ENCODE measurements around the gene ANOS1.
"Not testable (repeated sequence)": the region's sequence is repeated elsewhere in the genome, so short reads cannot be mapped to it uniquely, and the experiment has no call there.

The ANOS1 gene

GRCh38 chrX:8731559-8732395, at the start of gene ANOS1:
Gene ANOS1, minus strand, starts transcription at chrX:8732137. Its CDS starts 101 bp downstream, at chrX:8732036.
- DNase-seq = peak in 53 of 56 donors; percentile 1 to 75 (median 34)

GRCh38 chrX:8773117-8773516, 41.2 kb upstream of the ANOS1 start:
- DNase-seq = no peak

DNA sequence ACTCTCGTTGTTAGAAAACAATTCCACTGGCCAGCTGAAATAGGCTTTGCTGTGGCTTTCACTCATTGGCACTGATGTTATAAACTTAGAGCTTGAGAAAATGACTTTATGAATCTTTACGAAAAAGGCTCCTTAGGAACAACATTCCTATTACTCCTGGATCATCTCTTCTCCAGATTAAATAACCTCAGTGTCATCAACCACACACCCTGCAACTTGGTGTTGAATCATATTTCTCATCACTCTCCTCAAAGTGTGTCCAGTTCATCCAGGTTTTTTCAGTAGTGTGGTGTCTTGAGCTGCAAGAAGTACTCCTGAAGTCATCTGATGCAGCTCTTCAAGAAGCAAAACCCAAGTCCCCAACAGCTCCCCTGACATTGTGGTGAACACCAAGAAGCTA, 28.1 kb upstream of the ANOS1 start:
- DNase-seq = no peak

DNA sequence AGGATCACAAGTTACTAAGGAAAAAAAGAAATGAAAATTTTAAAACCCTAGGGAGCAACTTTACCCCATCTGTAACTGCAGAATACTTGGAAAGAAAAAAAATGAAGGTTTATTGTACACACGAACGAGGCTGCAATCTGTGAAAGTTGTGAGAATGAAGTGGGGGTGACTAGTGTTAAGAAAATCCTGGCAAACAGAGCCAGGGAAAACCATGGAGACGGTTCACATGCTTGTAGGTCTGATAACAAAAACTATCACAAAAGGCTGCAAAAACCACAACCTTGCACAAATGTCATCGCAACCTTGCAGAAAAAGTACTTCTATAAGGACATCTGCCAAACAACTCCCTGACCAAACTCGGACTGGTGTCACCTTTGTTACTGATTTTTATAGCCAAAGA, 26.8 kb upstream of the ANOS1 start:
- DNase-seq = not testable (repeated sequence)

DNA sequence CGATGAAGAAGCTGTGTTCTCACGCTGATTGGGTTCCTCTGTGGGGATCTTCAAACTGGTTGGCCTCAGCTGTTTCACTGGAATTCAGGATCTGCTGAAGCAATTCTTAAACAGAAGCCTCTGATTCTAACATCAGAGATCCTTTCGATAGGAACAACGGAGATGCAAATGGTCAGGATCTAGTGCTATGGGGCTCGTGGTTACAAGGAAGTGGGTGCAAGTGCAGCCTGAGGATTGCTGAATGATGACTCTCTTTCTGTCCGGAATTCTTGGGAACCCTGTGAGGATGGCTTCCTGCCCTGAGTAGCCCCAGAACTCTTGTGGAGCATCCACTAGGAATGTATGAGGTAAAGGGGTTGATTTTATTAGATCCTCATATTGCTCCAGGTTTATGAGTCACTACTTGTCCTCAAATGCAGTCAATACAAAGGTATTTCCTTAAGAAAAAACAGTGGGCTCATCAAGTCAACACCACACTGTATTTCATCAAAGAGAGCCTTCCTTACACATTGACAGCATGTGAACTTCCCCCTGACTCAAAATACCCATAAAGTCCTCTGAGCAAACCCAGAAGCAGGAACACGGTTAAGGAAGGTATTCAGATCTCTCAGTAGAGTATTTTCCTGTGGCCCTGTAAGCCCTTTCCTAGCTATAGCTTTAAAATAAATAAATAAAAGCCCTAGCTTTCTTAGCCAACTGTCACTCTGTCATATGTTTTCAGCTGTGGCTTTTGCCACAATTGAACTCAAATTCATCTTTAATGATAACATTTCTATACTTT, 25.9 kb upstream of the ANOS1 start:
- not testable (repeated sequence) for DNase-seq

GRCh38 chrX:8755813-8756212, 23.9 kb upstream of the ANOS1 start:
- DNase-seq = no peak

DNA sequence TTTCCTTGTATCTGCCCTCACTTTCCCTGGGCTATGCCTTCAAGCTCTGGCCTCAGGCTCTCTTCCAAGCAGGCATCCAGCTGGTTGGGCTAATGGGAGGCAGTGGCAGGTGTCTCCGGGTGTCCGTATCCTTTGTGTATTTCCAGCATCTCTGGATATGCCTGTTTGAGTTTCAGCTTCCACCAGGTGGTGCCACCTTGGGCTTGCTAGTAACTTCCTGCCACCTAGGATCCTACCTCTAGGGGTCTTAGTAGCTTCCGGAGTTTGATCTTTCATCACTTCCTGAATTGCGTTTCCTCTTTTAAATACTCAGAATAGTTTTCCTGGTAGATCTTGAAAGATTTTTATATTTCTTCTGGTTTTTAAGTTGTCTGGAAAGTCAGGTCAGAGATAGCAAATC, 23.2 kb upstream of the ANOS1 start:
- no peak for DNase-seq

- DNase-seq = no peak
Measured at GRCh38 chrX:8749697-8750096, 17.8 kb upstream of the ANOS1 start.

- DNase-seq = peak in 3 of 56 donors; percentile 0 to 4 (median 1)
Measured at GRCh38 chrX:8748855-8749254, 16.9 kb upstream of the ANOS1 start.

DNA sequence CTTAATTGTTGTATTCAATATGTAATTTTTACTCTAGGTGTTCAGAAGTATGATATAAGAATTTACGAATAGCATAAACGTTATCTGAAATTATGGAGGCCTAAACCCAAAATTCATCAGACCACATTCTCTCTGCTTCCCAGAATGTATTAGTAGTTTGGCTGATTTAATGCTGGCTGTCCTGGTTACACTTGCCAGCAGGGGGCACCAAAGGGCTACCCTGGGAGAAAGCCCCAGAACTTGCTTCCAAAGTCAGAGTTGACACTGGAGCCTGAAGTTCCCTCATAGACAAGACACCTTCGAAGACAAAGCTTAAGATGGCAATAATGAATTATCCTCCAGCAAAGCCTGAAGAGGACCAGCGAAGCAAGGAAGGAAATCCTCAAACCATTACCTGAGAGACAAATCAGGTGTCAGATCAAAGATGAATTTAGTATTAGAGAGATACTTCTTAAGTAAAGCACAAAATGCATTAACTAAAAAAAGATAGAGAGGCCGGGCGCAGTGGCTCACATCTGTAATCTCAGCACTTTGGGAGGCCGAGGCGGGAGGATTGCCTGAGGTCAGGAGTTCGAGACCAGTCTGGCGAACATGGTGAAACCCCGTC, 11.3 kb upstream of the ANOS1 start:
- peak in 12 of 56 donors; percentile 0 to 53 (median 8) for DNase-seq

DNA sequence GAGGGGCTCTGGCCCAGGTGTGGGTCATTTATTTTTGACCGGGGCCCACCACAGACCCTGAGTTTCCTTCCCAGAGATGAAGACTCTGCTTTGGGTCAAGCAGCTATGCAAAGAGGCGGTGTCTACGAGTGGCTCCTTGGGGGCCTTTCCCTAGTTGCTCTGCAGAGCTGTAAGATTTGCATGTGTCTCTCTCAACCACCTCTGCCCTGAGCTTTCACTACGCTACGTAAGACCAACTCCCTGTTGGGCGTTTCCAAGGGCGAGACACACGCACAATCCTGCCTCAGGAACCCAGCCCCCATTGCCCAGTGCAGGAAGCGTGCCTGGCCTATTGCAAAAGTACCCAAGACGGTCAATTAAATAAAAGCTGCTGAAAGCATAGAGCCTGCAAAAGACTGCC, 10.0 kb upstream of the ANOS1 start:
- DNase-seq = no peak

DNA sequence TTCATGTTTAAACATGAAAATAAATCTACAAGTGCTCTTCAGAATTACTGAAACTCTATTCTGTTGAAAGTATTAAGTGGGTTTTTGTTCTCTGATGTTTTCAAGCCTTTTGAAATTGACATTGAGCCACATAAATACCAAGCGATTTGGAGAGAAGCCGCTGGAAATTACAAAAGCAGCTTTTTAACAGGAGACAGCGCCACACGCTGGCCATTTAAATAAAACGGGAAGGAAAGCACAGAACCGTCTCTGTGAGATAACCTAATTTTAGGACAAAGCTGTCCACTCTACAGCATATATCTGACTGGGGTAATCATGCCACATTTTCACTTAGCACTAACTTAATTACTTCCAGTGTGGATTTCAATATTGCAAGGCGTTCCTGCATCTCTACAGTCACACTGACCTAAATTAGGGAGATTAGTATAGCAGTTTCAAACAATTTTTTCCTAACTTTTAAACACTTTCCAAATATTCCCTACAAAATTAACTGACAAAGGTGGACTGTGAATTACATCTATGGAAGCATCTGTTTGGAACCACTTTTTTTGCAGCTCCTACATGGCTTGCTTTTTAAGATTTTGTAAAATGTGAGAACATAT, 6.8 kb upstream of the ANOS1 start:
- DNase-seq = peak in 26 of 56 donors; percentile 0 to 72 (median 14)

DNA sequence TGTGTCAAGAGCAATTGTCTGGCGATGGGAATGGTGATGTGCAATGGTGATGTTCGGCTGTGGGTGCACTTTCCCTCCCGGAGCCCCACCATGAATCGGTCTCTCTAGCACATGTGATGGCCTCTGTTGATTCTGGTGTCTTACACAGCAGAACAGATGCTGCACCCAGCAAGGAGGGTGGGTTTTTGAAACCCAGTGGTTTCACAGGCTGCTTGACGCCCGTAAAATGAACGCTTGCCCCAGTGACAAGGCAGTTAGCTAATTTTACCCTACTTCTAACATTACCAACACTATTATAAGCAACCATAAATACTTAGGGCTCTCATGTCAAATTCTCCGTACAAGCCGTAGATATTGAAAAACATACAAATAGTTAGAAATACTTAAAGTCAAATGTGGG, 5.9 kb upstream of the ANOS1 start:
- no peak for DNase-seq

DNA sequence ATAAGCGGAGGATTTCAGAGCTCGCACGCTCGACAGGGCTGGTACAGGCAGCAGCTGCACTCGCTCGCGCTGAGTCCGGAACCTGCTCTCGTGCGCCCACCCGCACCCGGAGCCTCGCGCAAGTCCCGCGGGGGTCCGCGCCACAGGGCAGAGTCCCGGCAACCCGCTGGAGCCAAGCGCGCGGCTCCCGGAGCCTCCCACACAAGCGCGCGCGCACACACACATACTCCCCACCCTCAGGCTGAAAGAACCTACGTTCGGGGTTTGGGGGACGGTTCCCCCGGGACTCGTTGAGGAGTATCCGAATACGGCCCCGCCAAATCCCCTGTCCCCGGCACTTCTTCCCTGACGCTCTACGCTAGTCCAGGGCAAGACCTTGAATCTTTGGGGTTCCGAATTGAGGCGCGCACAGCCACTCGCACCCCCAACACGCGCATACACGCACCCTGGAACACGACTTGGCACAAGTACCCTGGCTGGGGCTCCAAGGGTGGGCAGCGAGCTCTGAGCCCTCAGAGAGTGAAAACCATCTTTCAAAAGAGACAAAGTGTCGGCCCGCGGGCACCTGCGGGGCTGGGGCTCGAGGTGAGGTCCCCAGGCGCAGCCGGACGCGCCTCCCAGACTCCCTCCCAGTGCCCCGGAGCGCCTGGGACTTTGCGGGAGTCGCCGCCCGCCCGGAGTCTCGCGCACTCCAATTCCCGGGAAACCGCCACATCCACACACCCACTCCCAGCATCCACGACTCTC, 952 bp downstream of the ANOS1 start:
- DNase-seq = peak in 6 of 56 donors; percentile 1 to 27 (median 7)

DNA sequence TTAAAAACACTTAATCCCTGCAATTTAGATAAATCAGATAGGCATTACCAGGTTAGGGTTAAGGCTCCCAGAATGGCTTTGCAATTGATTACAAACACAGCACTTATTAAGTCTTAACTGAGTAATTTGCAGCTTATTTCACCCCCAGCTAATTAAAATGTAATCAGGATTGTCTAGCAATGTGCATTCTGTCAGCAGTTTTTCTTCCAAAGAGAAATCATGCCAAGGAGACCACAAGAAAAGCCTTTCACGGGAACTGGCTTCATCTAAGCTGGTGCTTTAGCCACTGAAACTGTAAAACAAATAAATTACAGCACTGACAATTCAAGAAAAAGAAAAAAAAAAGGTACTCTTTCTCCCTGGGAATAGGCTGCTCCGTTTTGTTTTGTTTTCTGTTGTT, 2.1 kb downstream of the ANOS1 start:
- DNase-seq = no peak

GRCh38 chrX:8728932-8729535, 2.9 kb downstream of the ANOS1 start:
- DNase-seq = no peak

GRCh38 chrX:8726031-8726652, 5.8 kb downstream of the ANOS1 start:
- no peak for DNase-seq

DNA sequence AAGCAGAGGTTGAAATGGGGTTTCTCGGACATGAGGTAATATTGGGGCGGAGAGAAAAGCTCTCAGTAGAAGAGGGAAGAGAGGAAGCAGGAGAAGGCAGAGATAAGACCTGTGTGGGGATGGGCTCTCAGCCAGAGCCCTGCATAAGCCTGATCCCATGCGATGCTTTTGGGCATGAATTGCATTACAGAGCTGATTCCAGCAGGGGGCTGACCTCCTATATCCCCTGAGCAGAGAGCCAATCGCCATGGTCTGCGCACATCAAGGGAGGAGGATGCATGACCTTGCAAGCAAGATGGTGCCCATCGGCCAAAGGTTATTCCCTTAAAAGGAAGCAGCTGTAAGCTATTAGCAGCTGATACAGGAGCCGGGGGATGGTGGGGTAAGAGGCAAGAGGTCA, 7.6 kb downstream of the ANOS1 start:
- DNase-seq = no peak

DNA sequence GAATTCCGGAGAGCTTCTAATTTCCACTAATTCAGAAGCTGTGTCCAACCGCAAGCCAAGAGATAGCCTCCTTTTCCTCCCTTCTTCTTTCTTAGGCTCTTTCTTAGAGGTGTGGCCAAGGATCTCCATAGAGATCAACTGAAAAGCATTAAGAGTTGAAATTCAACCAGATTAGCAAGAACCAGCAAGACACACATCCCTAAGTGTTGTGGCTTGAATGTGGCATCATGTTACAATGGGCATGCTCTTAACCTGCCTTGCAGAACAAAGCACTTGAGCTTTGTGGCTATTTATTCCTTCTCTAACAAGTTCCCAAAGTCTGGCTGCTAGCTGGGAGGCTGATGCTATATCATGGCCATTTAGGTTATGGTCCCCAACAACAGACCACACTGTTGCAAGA, 10.4 kb downstream of the ANOS1 start:
- no peak for DNase-seq

GRCh38 chrX:8720136-8720535, 11.8 kb downstream of the ANOS1 start:
- no peak for DNase-seq
